ENCODE data around the gene RANBP17. TPM values are rescaled to one million over a fixed set of nuclear protein-coding genes. Genes with fewer than 3 reads are reported as not detected.
A peak's percentile ranks its signal among the peaks of the same experiment; 100 is the strongest.
"Not testable (repeated sequence)": the region's sequence is repeated elsewhere in the genome, so short reads cannot be mapped to it uniquely, and the experiment has no call there.

Gene RANBP17
- total and polyA plus RNA-seq, 5 experiments from 2014 or later = 0.09 to 0.83 (median 0.24) TPM; not detected in 2

DNA sequence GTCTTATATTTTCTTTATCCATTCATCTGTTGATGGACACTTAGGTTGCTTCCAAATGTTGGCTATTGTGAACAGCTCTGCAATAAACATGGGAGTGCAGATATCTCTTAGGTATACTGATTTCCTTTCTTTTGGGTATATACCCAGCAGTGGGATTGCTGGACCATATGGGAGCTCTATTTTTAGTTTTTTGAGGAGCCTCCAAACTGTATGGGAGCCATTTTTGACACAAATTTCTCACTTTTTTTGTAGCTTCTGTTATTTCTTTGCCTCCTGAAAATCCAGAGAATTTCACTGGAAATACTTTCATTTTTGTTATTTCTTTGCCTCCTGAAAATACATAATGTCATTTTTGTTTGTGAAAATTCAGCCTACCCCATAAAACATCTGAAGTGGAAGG, 15.0 kb upstream of the RANBP17 start:
- H3K36me3 Mint-ChIP-seq = no peaks in the 10 kb centered on the region
- DNase-seq = no peak
- H3K9me3 Mint-ChIP-seq = peaks cover 0 to 5% (median 0%) of the 10 kb centered on the region in 9 donors
- H3K4me3 Mint-ChIP-seq = no peak overlapping the region
- no peak for ATAC-seq
- no peak overlapping the region for H3K27ac Mint-ChIP-seq
- POLR2A ChIA-PET = no interaction called here
- peaks cover 0 to 11% (median 8%) of the 10 kb centered on the region in 5 donors for H3K27me3 Mint-ChIP-seq
- H3K4me1 Mint-ChIP-seq = no peaks in the 10 kb centered on the region

DNA sequence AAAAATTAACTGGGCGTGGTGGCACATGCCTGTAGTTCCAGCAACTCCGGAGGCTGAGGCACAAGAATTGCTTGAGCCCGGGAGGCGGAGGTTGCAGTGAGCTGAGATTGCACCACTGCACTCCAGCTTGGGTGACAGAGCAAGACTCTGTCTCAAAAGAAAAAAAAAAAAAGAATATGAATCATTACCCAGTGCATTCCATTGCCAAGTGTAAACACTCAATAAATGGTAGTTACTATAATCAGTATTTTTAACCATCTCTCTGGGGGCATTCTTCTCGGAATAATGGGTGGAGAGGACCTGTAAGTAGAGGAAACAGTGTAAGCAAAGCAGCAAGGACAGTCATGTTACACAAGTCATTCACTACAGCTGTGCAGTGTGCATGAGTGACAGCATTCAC, 13.8 kb upstream of the RANBP17 start:
- Mint-ChIP-seq H3K27ac (no peak overlapping the region), H3K4me1 (no peaks in the 10 kb centered on the region), H3K9me3 (peaks cover 0 to 5% (median 0%) of the 10 kb centered on the region in 9 donors), H3K4me3 (no peak overlapping the region), H3K27me3 (peaks cover 0 to 13% (median 8%) of the 10 kb centered on the region in 5 donors), H3K36me3 (no peaks in the 10 kb centered on the region)
- no peak for ATAC-seq
- POLR2A ChIA-PET = no interaction called here
- no peak for DNase-seq

DNA sequence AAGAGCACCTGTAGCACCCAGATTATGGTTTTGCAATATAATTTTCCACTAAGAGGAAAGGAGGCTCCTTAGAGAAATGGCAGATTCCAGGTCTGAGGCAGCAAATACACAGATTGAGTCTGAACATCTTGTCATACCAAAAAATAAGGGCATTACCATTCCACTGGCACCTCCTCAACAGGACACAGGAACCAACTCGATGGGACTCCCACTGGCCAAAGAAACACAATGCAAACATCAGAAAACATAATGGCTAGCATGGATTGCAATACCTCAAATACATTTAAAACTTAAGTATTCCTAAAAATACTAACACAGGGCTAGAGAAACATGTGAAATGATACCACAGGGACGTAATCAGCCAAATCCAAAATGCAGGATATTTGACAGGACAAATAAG, 12.4 kb upstream of the RANBP17 start:
- Mint-ChIP-seq H3K27ac (no peak overlapping the region), H3K36me3 (no peaks in the 10 kb centered on the region), H3K9me3 (peaks cover 0 to 4% (median 0%) of the 10 kb centered on the region in 9 donors), H3K27me3 (peaks cover 0 to 13% (median 8%) of the 10 kb centered on the region in 5 donors), H3K4me3 (no peak overlapping the region), H3K4me1 (no peaks in the 10 kb centered on the region)
- ATAC-seq = no peak
- POLR2A ChIA-PET = no interaction called here
- no peak for DNase-seq

DNA sequence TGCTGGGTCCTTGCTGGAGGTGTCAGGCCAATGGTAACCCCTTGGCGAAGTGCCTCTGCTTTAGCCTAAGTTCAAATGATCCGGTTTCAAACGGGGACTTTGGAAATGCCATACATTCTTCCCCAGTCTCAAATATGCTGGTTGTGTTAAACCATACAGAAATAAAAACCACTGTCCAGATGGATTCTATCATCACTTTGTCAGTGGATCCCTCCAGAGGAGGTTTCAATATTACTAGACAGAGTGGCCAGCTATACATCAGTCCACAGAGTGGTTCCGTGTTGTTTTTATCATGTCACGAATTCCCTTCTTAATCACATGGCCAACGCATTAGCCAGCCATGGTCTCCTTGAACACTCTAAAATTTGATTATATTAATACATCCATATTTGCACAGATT, 7.3 kb upstream of the RANBP17 start:
- POLR2A ChIA-PET = no interaction called here
- H3K36me3 Mint-ChIP-seq = peaks cover 3 to 19% (median 8%) of the 10 kb centered on the region in 3 donors
- H3K4me3 Mint-ChIP-seq = no peak overlapping the region
- no peak for DNase-seq
- H3K9me3 Mint-ChIP-seq = peaks cover 0 to 20% (median 11%) of the 10 kb centered on the region in 9 donors
- H3K27me3 Mint-ChIP-seq = peaks cover 10 to 22% (median 18%) of the 10 kb centered on the region in 5 donors
- no peak for ATAC-seq
- no peaks in the 10 kb centered on the region for H3K4me1 Mint-ChIP-seq
- H3K27ac Mint-ChIP-seq = no peak overlapping the region

DNA sequence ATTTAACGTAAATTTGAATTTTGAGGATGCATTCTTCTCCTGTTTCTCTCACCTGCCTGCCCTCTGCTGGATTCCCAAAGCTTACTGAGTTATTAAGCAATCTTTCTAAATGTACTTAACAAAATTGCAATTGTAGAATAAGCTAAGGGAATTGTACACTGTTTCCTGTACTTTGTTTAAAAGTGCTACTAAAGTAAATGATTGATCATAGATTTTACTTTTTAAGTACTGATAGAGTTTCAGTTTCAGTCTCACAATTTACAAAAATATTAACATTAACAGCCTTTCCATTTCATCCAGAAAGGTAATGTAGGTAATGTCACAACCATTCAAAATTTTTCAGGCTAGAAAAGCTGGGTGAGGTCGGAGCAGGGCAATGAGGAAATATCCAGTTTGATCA, 4.8 kb upstream of the RANBP17 start:
- DNase-seq (no peak), ATAC-seq (no peak)
- POLR2A ChIA-PET = no interaction called here
- Mint-ChIP-seq H3K27me3 (peaks cover 22 to 40% (median 26%) of the 10 kb centered on the region in 5 donors), H3K27ac (no peak overlapping the region), H3K36me3 (peaks cover 15 to 32% (median 20%) of the 10 kb centered on the region in 3 donors), H3K4me1 (peaks cover 4 to 6% (median 5%) of the 10 kb centered on the region in 4 donors), H3K9me3 (peaks cover 14 to 40% (median 28%) of the 10 kb centered on the region in 9 donors), H3K4me3 (no peak overlapping the region)

DNA sequence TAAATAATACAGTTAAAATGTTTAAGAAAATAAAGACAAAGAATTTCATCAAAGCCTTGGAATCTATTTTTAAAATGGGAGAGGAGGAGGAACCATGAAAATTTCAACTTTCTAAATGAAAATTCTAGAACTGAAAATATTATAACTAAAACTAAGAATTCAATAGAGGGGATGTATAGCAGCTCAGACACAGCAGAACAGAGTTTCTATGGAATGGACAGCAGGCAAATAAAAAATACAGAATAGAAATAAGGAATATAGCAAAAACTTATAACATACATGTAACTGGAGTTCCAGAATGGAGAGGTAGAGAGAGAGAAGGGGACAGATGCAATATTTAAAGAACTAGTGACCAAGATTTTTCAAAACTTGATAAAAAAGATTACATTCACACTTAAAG, 1.4 kb upstream of the RANBP17 start:
- no peak overlapping the region for H3K27ac Mint-ChIP-seq
- POLR2A ChIA-PET = no interaction called here

DNA sequence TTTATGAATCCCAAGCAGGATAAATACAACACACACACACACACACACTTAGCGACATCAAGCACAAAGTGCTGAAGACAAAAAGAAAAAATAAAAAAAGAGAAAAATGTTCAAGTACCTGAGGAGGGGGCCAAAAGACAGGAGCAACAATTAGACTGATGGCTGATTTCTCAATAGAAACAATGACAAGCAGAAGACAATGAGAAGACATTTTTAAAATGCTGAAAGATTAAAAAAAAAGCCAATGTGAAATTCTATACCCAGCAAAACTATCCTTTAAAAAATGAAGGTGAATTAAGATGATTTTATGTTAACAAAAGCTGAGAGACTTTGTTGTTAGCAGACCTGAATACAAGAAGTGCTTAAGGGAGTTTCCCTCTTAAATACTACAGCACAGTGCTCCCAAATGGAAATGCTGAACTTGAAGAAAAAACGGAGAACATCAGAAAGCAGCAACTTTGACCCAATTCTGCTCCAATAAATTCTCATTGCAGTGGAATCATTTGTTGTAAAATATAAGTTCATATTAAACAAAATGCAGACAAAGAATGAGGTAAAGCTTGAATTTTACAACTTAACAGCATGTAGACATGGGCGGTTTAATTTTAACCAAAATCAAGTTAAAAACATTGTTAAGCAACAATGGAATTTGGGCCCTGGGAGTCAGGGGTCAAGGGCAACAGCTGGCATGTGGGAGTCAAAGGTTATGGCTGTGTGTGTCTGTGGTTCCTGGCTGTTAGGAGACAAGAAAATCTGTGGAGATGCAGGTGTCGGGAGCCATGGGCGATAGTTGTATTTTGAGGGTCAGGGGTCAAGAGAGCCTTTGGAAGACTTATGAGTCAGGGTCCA, 776 bp upstream of the RANBP17 start:
- Mint-ChIP-seq H3K27me3 (peaks cover 46 to 65% (median 47%) of the 10 kb centered on the region in 5 donors), H3K4me3 (peak overlapping the region in 9 of 10 donors; percentile 2 to 69 (median 48))
- no peak for ATAC-seq

More for the DNA sequence above, 1.4 kb upstream of the RANBP17 start:
- ATAC-seq = no peak
- peaks cover 17 to 54% (median 22%) of the 10 kb centered on the region in 3 donors for H3K36me3 Mint-ChIP-seq
- H3K27me3 Mint-ChIP-seq = peaks cover 46 to 65% (median 47%) of the 10 kb centered on the region in 5 donors
- peaks cover 14 to 54% (median 32%) of the 10 kb centered on the region in 9 donors for H3K9me3 Mint-ChIP-seq
- DNase-seq = no peak
- H3K4me3 Mint-ChIP-seq = peak overlapping the region in 5 of 10 donors; percentile 2 to 59 (median 15)
- peaks cover 5 to 11% (median 9%) of the 10 kb centered on the region in 4 donors for H3K4me1 Mint-ChIP-seq

DNA sequence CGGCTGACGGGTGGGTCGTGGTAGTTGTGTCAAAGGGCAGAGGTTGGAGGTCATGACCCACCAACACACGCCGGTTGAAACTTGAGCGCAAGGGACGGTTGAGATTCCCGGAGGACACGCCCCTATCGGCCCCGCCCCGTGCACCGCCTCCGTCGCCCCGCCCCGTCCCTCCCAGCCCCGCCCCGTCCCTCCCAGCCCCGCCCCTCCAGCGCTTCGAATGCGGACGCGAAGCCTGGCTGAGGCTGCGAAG, 226 bp upstream of the RANBP17 start:
- Mint-ChIP-seq H3K27ac (no peak overlapping the region), H3K9me3 (peaks cover 14 to 54% (median 32%) of the 10 kb centered on the region in 9 donors), H3K4me1 (peaks cover 5 to 11% (median 9%) of the 10 kb centered on the region in 4 donors), H3K27me3 (peaks cover 44 to 65% (median 46%) of the 10 kb centered on the region in 5 donors), H3K4me3 (peak overlapping the region in 8 of 10 donors; percentile 2 to 69 (median 52)), H3K36me3 (peaks cover 17 to 54% (median 22%) of the 10 kb centered on the region in 3 donors)
- ATAC-seq = no peak
- POLR2A ChIA-PET = no interaction called here
- DNase-seq = no peak

More for the DNA sequence above, 776 bp upstream of the RANBP17 start:
- POLR2A ChIA-PET = no interaction called here
- Mint-ChIP-seq H3K27ac (no peak overlapping the region), H3K4me1 (peaks cover 5 to 11% (median 9%) of the 10 kb centered on the region in 4 donors), H3K9me3 (peaks cover 14 to 54% (median 32%) of the 10 kb centered on the region in 9 donors), H3K36me3 (peaks cover 17 to 54% (median 22%) of the 10 kb centered on the region in 3 donors)
- DNase-seq = no peak

DNA sequence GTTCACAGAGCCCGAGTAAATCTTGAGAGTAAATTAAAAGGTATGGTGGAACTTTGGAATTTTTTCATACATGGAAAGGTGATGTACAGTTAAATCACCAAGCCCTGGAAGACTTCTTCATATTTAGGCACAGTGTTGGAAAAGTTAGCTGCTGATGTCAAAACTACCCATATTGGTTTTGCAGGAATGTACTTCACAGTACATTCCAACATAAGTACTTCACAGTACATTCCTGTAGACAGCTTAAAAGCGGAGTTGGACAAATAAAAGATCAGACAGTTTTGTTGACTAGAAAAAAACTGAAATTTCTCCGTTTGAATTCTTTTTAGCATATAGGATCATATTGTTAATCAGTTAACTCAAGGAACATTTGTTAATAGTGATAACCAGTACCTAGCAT, 1.8 kb downstream of the RANBP17 start:
- peaks cover 5 to 11% (median 9%) of the 10 kb centered on the region in 4 donors for H3K4me1 Mint-ChIP-seq
- H3K36me3 Mint-ChIP-seq = peaks cover 17 to 45% (median 21%) of the 10 kb centered on the region in 3 donors
- no peak overlapping the region for H3K27ac Mint-ChIP-seq
- POLR2A ChIA-PET = no interaction called here
- peaks cover 40 to 53% (median 43%) of the 10 kb centered on the region in 5 donors for H3K27me3 Mint-ChIP-seq
- ATAC-seq (no peak), DNase-seq (no peak)
- no peak overlapping the region for H3K4me3 Mint-ChIP-seq
- H3K9me3 Mint-ChIP-seq = peaks cover 14 to 44% (median 28%) of the 10 kb centered on the region in 9 donors

DNA sequence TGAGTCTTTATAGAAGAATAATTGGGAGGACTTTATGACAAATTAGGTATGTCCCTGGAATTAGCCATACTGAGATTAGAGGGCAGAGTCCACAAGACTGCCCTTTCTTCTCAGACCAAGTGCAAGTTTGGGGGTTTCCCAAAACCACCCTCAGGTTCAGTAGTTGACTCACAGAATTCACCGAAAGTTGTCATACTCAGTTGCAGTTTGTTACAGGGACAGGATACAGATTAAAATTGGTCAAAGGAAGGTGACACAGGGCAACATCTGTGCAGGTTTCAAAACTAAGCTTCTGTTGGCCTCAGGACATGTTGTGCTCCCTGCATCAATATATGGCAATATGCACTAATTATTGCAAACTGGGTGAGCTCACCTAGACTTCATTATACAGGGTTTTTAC, 3.8 kb downstream of the RANBP17 start:
- H3K36me3 Mint-ChIP-seq = peaks cover 11 to 31% (median 11%) of the 10 kb centered on the region in 3 donors
- ATAC-seq (no peak), DNase-seq (no peak)
- POLR2A ChIA-PET = no interaction called here
- peaks cover 4 to 11% (median 9%) of the 10 kb centered on the region in 4 donors for H3K4me1 Mint-ChIP-seq
- no peak overlapping the region for H3K4me3 Mint-ChIP-seq
- no peak overlapping the region for H3K27ac Mint-ChIP-seq
- peaks cover 7 to 29% (median 22%) of the 10 kb centered on the region in 9 donors for H3K9me3 Mint-ChIP-seq
- H3K27me3 Mint-ChIP-seq = peaks cover 29 to 41% (median 33%) of the 10 kb centered on the region in 5 donors

DNA sequence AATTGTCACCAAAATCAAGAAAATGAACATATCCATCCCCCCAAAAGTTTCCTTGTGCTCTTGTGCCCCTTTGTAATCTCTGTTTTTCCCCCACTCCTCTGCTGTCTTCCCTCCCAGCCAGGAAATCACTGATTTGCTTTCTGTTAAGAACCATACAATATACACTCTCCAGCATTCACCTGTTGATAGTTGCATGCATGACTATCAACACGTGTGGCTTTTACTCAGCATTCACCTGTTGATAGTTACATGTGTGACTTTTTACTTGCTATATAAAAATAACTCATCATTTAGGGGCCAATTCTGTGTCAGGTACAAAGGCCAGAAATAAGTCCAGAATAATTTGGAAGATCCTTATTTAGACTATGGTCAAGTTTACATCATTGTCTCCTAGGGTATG, 6.0 kb downstream of the RANBP17 start:
- POLR2A ChIA-PET = no interaction called here
- DNase-seq (no peak), ATAC-seq (no peak)
- peaks cover 0 to 23% (median 2%) of the 10 kb centered on the region in 3 donors for H3K36me3 Mint-ChIP-seq
- H3K4me3 Mint-ChIP-seq = no peak overlapping the region
- peaks cover 0 to 3% (median 1%) of the 10 kb centered on the region in 4 donors for H3K4me1 Mint-ChIP-seq
- H3K27me3 Mint-ChIP-seq = peaks cover 17 to 27% (median 20%) of the 10 kb centered on the region in 5 donors
- no peak overlapping the region for H3K27ac Mint-ChIP-seq
- H3K9me3 Mint-ChIP-seq = peaks cover 0 to 31% (median 20%) of the 10 kb centered on the region in 9 donors

DNA sequence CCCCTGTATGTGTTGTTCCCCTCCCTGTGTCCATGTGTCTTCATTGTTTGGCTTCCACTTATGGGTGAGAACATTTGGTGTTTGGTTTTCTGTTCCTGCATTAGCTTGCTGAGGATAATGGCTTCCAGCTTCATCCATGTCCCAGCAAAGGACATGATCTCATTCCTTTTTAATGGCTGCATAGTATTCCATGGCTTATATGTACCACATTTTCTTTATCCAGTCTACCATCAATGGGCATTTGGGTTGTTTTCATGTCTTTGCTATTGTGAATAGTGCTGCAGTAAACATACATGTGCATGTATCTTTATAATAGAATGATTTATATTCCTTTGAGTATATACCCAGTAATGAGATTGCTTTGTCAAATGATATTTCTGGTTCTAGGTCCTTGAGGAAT, 8.6 kb downstream of the RANBP17 start:
- Mint-ChIP-seq H3K36me3 (peaks cover 0 to 14% (median 0%) of the 10 kb centered on the region in 3 donors), H3K9me3 (peaks cover 10 to 42% (median 28%) of the 10 kb centered on the region in 9 donors)
- H3K4me1 Mint-ChIP-seq, H3K4me3 Mint-ChIP-seq, POLR2A ChIA-PET, H3K27me3 Mint-ChIP-seq, DNase-seq, ATAC-seq, H3K27ac Mint-ChIP-seq: not testable (repeated sequence)

DNA sequence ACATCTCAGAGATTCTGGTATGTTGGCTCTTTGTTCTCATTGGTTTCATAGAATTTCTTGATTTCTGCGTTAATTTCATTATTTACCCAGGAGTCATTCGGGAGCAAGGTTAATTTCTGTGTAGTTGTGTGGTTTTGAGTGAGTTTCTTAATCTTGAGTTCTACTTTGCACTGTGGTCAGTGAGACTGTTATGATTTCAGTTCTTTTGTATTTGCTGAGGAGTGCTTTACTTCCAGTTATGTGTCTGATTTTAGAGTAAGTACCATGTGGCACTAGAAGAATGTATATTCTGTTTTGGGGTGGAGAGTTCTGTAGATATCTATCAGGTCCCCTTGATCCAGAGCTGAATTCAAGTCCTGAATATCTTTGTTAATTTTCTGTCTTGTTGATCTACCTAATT, 12.2 kb downstream of the RANBP17 start:
- H3K27me3 Mint-ChIP-seq = peaks cover 0 to 15% (median 4%) of the 10 kb centered on the region in 5 donors
- no peak overlapping the region for H3K27ac Mint-ChIP-seq
- DNase-seq (no peak), ATAC-seq (no peak)
- H3K9me3 Mint-ChIP-seq = peaks cover 7 to 52% (median 31%) of the 10 kb centered on the region in 9 donors
- POLR2A ChIA-PET = no interaction called here
- H3K4me1 Mint-ChIP-seq = no peaks in the 10 kb centered on the region
- peaks cover 0 to 14% (median 0%) of the 10 kb centered on the region in 3 donors for H3K36me3 Mint-ChIP-seq
- H3K4me3 Mint-ChIP-seq = no peak overlapping the region
